GM19372 (cell line): ENCODE measurements around the gene ARFGEF2.
"Not testable (repeated sequence)": the region's sequence is repeated elsewhere in the genome, so short reads cannot be mapped to it uniquely, and the experiment has no call there.

Source experiments
- ATAC-seq: cut with Tn5 transposase; IDR thresholded peaks from one replicate; pipeline ENCODE4 v1.9.1; 2021; ENCODE audit warnings: mild to moderate bottlenecking, low read depth, moderate library complexity; ENCODE audit not compliant: unreplicated experiment

ARFGEF2 gene

DNA sequence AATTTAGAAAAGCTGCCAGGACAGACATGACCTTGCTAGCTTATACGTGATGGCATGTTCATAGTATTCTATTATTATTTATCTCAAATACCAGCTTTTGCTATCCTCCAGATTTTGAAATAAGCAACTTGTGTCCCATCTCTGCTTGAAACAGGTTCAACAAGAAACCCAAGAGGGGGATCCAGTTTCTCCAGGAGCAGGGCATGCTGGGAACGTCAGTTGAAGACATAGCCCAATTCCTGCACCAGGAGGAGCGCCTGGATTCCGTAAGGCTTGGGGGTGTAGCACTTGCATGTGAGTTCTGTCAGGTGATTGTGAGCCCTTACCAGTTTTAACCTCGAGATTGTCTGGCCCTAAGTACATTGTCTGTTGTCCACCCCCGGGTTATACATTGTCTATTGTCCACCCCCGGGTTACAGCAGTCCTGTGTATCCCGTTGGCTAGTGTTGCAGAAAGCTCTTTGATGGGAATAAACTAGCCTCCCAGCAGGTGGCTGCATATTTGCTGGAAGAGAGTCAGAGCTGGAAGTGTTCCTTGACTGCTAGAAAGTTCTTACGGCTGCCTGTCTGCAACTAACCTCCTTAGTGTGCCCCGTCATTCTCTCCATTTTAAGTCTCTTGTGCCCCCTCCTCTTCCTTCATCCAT lies 63.2 kb downstream of the ARFGEF2 start:
- ATAC-seq = no peak

DNA sequence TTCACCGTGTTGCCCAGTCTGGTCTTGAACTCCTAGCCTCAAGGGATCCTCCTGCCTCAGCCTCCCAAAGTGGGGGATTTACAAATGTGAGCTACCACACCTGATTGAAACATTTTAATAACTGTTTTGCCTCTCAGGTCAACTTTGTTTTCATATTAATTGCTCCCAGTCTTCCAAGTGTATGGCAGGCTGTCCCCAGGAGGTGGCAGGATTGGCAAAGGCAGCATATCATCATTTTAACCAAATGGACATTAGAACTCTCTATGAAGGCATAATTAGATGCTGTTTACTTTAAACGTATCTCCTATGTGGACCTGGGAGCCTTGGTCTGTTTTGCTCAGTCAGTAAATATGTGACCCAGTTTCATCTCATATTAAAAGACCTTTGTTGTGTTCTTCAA lies 65.4 kb downstream of the ARFGEF2 start:
- no peak for ATAC-seq

DNA sequence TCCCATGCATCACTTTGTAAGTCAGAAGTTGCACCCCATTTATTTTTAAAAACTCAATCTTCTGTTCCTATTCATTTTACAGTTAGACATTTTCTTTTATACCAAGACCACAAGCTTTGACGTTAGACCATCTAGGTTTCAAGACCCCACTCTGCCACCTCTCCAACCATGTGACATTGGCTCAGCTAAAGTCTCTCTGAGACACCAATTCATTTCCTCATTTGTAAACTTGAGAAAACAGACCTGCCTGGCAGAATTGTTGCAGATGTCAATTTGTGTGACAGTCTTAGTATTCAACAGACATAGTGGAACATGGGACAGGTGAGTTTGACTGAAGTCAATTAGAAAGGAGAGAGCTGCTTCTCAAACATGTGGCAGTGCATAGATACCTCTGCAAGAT lies 69.0 kb downstream of the ARFGEF2 start:
- ATAC-seq = no peak

DNA sequence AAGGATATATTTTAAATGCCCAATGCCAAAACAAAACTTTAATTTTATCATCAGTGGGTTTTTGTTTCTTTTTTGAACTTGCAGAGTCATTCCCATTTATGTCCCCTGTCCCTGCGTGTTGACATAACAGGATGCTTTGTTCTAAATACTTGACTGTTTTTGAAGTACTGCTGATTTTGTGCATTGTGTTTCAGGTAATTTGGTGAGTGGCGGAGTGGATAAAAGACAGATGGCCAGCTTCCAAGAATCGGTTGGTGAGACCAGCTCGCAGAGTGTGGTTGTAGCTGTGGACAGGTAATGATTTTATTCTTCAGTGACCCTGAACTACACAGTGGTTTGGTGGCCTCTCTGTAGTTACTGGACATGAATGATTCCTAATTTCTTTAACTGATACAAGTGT lies 74.1 kb downstream of the ARFGEF2 start:
- ATAC-seq = no peak

DNA sequence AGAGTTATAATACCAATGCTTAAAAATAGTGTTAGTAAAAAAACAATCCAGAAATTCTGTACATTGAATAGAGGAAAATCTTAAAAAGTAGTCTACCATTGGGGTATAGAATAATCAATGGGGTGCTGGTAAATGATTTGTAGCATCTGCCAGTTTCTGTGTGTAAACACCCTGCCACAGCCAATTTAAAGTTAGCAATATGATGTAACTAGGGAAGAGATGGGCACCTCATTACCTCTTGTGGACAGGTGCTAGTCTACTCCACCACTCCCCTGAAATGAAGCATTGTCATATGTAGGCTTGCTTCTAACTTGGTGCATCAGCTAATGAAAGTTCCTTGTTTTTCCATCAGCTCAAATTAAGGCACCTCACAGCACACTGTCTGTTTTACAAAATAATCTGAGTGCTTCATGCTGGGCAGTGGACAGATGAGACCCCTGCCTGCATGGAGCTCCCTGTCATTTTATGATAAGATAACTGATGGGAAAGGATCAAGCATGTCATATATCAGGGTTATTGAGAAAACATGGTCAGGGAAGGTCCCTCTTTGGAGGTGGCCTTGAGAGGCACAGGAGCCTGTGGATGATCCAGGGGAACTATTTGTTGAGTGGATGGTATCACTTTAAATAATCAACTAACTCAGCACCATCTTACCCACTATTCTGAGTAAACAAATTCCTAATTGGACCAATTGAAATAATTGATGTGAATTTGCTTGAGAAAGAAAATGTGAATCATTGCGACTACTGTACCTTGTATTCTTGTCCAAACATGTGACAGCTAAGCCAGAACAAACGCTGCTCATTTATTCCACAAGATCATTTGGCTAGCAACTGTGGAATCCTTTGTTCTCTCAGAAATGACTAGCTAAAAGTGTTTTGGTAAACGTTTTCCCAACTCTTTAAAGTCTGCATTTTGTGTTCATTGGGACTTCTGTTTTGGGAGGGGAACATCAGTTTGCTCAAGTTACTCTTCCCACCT lies 78.7 kb downstream of the ARFGEF2 start:
- ATAC-seq = no peak

DNA sequence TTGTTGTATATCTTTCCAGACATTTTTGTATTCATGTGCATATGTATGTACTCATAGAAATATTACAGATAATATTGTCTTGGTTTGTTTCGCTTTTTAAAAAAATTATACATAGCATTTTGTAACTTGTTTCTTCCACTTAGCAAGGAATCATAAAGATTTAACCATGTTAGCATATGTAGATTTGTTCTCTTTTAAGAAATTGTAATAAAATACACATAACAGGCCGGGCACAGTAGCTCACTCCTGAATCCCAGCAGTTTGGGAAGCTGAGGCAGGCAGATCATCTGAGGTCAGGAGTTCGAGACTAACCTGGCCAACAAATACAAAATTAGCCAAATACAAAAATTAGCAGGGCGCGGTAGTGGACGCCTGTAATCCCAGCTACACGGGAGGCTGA lies 80.2 kb downstream of the ARFGEF2 start:
- ATAC-seq = no peak

DNA sequence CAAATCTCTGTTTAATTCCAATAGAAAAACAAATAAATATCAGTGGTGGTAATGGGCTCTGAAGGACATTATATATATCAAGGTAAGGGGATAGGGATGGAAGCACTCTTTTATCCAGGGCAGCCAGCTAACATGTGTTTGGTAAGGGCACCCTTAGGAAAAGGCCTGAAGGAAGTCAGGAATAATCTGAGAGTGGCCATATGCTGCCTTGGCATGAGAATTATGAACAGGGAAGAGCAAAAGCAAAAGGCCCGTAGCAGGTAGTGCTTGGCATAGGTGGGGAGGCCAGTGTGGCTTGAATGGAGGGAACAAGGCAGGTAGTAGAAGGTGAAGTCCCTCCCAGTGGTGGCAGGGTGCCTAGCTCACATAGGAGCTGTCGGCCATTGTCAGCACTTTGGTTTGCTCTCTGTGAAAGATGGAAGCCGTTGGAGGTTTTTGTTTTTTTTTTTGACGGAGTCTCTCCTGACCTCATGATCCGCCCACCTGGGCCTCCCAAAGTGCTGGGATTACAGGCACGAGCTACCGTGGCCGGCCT lies 85.0 kb downstream of the ARFGEF2 start:
- ATAC-seq = no peak

DNA sequence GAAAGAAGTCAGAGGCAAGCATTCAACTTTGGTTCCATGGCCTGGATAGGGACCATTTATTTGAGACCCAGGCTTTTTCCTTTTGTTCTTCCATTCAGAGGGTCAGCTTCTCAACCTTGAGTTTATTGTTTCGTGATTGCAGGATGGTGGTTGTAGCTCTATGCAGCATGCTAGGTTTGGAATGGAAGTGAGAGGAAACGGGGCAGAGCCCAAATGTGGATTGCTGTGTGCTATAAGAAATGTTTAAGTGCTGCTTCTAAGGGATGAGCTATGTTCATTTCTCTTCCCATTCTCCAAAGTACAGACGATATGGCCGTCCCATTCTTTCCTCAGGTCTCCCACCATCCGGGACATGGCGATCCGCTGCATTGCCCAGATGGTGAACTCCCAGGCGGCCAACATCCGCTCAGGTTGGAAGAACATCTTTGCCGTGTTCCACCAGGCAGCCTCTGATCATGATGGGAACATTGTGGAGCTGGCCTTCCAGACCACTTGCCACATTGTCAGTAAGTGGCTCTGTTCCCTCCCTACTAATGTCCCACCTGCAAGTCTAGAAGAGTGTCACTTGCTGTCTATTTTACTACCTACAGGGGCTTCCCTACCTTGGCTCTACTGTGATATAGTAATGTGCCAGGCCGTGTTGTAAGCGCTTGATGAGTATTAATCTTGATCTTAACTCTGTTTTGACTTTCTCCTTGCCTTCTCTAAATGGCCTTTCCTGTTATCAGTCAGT lies 88.6 kb downstream of the ARFGEF2 start:
- no peak for ATAC-seq

DNA sequence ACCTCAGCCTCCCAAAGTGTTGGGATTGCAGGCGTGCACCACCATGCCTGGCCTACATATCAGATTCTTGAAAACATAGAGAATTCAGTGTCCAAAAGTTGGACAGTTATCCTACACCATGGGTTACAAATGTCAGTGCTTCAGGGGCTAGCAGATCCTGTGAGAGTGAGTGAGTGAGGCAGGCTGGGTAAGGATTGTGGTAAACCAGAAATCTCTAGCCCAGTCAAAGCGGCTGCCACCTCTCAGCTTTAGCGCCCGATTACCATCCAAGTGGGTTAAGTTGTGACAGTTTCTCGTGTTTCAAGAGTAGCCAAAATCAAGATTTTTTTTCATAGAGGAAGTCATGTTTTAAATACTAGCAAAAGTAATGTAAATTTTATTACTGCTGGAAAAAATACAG lies 102.7 kb downstream of the ARFGEF2 start:
- no peak for ATAC-seq

DNA sequence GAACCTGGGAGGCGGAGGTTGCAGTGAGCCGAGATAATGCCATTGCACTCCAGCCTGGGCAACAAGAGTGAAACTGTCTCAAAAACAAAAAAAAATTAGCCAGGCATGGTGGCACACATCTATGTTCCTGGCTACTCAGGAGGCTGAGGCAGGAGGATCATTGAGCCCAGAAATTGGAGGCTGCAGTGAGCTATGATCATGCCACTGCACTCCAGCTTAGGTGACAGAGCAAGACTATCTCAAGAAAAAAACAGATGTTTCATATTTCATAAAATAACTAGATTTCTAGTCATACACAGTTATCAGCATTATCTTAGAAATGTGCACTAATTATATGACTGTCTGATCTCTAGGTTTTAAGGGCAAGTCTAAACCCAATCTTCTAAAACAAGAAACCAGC lies 106.7 kb downstream of the ARFGEF2 start:
- not testable (repeated sequence) for ATAC-seq

DNA sequence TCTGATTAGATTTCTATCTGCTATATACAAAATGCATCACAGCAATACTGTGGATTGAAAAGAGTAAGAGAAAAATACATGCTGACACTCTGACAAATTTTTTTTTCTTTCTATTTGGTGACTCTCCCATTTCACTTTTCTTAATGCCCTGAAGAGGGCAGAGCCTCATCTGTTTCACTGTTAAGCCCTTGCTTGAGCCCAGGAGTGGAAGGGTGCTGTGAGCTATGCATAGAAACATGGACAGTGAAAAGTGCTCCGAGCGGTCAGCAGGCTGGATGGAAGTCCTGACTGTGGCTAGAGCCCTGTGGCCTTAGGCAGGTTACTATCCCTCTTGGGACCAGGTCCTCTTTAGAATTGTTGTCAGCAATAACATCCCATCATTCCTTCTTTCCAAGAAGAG lies 107.2 kb downstream of the ARFGEF2 start:
- ATAC-seq = no peak

DNA sequence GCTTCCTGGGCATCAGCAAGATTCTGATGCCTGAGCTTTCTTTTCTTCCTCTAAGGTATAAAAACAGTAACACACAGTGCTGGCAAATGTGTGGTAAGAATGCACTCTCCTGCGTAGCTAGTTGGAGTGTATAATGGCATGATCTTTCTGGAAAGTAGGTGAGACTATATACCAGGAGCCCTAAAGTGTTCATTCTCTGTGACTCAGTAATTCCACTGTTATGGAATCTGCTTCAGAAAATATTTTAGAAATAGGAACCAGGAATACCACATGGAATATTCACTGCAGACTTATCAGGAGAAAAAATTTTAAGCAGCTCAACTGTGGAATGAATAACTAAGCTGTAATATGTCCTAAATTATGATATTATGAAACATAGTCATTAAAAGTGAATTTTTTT lies 107.7 kb downstream of the ARFGEF2 start:
- no peak for ATAC-seq

DNA sequence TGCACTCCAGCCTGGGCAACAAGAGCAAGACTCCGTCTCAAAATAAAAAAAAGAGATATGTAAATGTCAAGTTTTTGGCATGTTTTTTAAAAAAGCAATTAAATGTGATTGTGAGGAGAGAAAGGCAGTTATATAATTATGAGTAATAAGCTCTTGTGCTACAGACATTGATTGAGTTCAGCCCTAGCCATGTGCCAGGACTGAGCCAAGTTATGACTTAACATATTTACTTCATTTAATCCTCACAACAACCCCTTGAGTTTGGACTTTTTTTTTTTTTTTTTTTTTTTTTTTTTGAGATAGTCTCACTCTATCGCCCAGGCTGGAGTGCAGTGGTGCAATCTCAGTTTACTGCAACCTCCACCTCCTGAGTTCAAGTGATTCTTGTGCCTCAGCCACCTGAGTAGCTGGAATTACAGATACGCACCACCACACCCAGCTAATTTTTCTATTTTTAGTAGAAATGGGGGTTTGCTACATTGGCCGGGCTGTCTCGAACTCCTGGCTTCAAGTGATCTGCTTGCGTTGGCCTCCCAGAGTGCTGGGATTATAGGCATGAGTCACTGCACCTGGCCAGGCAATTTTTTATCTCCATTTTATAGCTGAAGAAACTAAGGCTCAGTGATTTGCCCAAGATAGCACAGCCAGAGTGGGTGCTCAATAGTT lies 109.6 kb downstream of the ARFGEF2 start:
- no peak for ATAC-seq

DNA sequence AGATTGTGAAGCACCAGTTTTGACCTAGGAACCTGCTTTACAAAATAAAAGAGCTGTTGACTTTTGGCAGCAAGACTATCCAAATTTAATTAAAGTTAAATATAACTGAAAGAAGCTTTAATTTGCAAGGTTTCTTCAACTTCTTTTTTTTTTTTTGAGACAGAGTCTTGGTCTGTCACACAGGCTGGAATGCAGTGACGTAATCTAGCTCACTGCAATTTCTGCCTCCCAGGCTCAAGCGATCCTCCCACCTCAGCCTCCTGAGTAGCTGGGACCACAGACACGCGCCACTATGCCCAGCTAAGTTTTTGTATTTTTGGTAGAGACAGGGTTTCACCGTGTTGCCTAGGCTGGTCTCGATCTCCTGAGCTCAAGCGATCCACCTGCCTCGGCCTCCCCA lies 110.9 kb downstream of the ARFGEF2 start:
- no peak for ATAC-seq

DNA sequence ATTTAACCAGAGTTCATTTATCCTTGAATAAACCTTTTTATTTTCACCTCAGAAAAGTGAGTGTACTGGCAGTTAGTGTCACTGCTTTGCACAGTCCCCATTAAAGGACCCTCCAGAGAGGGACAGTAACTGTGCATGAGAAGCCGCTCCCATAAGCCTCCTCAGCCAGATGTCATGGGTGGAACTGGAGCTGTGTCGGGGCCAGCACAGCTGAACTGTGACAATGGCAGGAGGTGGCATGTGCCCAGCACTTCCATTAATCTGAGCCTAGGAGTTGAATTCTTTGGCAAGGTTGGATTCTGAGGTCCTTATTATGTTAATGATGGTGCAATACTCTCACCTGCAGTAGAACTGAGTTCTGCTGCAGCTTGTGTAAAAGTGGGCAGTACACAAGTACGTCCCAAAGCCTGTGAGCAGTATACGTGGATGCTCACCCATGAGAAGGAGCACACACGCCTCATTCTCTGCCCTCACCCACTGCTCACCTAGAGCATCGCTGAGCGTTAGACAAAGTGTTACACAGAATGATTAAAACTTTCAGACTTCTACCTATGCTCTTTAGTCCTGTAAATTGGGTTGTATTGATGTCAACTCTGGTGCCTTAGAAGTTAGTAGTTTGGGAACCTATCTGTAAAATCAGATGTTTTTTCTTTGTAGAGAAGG lies 112.7 kb downstream of the ARFGEF2 start:
- ATAC-seq = no peak

DNA sequence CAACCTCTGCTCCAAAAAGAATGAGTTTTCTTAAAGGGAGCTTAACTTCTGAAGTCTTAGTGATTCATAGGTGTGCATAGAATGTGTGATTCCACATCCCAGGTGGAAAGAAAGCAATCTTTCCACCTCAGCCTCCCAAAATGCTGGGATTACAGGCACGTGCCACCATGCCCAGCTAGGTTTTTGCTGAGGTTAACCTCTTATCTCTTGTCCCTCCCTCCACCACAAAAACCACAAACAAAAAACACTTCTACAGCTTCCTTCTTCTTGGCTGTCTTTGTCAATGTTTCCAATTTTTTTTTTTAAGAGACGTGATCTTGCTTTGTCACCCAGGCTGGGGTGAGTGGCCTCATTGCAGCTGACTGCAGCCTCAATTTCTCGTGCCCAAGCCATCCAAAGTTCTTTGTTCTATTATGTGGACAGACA lies 116.5 kb downstream of the ARFGEF2 start:
- ATAC-seq = no peak

DNA sequence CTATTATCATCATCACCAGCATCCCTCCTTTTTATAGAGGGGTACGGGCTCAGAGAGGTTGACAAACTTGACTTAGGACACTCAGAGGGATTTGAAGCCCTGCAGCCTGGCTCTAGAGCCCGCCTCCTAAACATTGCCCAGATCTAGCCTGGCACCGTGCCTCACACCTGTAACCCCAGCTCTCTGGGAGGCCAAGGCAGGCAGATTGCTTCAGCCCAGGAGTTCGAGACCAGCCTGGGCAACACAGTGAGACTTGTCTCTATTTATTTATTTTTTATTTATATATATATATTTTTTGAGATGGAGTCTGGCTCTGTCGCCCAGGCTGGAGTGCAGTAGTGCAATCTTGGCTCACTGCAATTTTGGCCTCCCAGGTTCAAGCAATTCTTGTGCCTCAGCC lies 118.3 kb downstream of the ARFGEF2 start:
- no peak for ATAC-seq

DNA sequence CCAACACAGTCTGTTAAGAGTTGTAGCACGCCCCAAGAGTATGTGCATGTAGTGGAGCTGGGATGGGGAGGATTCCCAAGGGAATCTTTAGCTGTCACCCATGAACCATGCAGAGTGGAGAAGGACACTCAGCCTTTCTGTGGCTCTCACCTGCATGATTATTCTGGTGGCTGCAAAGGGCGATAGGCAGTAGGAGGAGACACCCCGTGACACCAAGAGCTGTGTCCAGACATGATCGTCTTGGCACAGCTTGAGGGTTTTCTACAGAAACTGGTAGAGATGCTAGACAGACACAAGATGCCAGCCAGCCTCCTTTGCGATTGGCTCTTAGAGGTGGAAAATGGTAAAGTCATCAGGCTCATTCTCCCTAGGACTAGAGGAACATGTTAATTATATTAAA lies 121.5 kb downstream of the ARFGEF2 start:
- no peak for ATAC-seq

DNA sequence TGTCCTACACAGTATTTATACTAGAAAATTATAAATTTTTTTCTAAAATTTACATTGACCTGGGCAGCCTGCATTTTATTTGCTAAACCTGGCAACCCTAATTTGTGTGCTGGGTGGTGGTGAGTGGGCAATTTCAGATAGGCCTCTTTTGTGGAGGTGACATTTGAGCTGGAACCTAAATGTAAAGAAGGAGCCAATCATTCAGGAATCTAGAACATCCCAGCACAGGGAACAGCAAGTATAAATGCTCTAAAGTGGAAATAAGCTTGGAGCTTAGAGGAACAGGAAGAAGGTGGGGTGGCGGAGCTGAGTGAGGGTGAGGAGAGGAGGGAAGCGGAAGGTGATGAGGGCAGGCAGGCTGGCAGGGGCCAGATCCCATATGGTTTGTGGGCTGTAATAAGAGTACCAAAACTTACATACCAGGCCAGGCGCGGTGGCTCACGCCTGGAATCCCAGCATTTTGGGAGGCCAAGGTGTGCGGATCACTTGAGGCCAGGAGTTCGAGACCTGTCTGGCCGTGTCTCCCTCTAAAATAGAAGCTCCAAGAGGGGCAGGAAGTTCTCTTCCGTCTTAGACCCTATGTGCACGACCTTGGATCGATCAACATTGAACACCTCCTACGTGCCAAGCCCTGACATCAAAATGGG lies 124.1 kb downstream of the ARFGEF2 start:
- no peak for ATAC-seq
